Body of pancreas (tissue), 4 donors: ENCODE measurements around the gene ZNF672. TPM values are rescaled to one million over a fixed set of nuclear protein-coding genes. Genes with fewer than 3 reads are reported as not detected.
"Not testable (repeated sequence)": the region's sequence is repeated elsewhere in the genome, so short reads cannot be mapped to it uniquely, and the experiment has no call there.

Experiments
- ATAC-seq: fragments of 150-250 bp; one replicate; pipeline ENCODE4 v1.9.1; 2016
- DNase-seq, 4 donors: peaks; one replicate each; pipeline ENCODE4 v3.0.0-alpha.2; 2019
- H3K27ac ChIP-seq, 4 donors: fragments of 200-600 bp; sonication (generic); 1 replicate in 3 of 4; 2 replicates in 1 of 4; pipeline versions ENCODE4 v1.5.1 to v1.6.1; 2016 to 2019; ENCODE audit warnings: mild to moderate bottlenecking in 1 of 4, mixed read lengths in 1 of 4, moderate library complexity in 1 of 4
- H3K27me3 ChIP-seq, 2 donors: fragments of 200-600 bp; sonication (generic); one replicate each; pipeline ENCODE4 v1.6.0; 2016; ENCODE audit warnings: mild to moderate bottlenecking in 1 of 2
- H3K36me3 ChIP-seq, 2 donors: fragments of 200-600 bp; sonication (generic); replicated peaks in 1 of 2; 2 replicates each; pipeline ENCODE4 v1.5.1; 2016; ENCODE audit warnings: low read depth in 2 of 2; ENCODE audit not compliant: insufficient read depth in 1 of 2
- H3K4me1 ChIP-seq: fragments of 200-600 bp; sonication (generic); one replicate; pipeline ENCODE4 v1.6.0; 2016
- H3K4me3 ChIP-seq, 2 donors: fragments of 200-600 bp; sonication (generic); 1 replicate in 1 of 2; 2 replicates in 1 of 2; pipeline ENCODE4 v1.5.1; 2016 to 2019
- H3K9me3 ChIP-seq, 3 donors: fragments of 200-600 bp; sonication (generic); 1 replicate in 2 of 3; 2 replicates in 1 of 3; pipeline ENCODE4 v1.5.1; 2016
- POLR2A ChIP-seq, 3 donors: fragments of 450-650 bp; IDR thresholded peaks; one replicate each; pipeline ENCODE4 v1.6.1; 2016; ENCODE audit warnings: antibody characterized with exemption in 3 of 3, mild to moderate bottlenecking in 2 of 3
- WGBS, 2 donors: methylation state at CpG; one replicate each; pipeline ENCODE4 v1.1.5; 2017; 5-methylcytosine and 5-hydroxymethylcytosine counted together
- intact Hi-C: fragments of 100-400 bp; cut with DNase I; formaldehyde crosslinking; loops from one replicate; pipeline ENCODE4 v1.15.1; 2023
- total RNA-seq, 2 donors: library from RNA; depleted of rRNA; stranded (reverse); fragments of >200 nt; gene quantifications; one replicate each; pipeline ENCODE4 v1.1.0, GENCODE V29; 2016
- TF ChIP-seq, protein P1 (sequence below), 7 experiments: fragments of 450-650 bp in 4 of 7; fragments of 200-600 bp in 3 of 7; sonication (generic) in 3 of 7; IDR thresholded peaks; one replicate each; pipeline ENCODE4 v1.5.1; 2016 to 2019; ENCODE audit warnings: antibody characterized with exemption in 7 of 7

Gene ZNF672
- total RNA-seq, 2 donors from 2014 or later, result 18.8 to 27.2 TPM

DNA sequence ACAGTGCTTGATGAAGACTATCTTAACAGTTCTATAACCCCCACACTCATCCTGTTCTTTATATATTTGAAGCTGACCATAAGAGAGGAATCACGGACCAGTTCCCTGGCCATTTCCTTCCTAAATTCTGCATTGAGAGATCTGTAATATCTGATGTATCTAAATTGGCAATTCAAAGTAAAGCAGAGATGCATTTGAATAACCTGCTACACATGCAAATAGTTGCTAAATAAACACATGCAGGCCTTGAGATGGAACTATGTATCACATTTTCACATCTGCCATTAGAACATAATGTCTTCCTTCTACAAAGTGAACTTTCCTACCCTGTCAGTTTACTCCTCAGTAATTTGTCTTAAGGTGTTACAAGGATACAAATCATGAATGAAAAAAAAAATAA is 47.6 kb downstream of the ZNF672 start:
- H3K9me3 ChIP-seq, result no peaks in the 10 kb centered on the region
- 87 to 88% methylated on average over 1 of the region's 1 CpG for WGBS, 2 donors
- H3K36me3 ChIP-seq, result no peaks in the 10 kb centered on the region
- intact Hi-C loops, result no loop called here
- TF ChIP-seq, protein P1, sequence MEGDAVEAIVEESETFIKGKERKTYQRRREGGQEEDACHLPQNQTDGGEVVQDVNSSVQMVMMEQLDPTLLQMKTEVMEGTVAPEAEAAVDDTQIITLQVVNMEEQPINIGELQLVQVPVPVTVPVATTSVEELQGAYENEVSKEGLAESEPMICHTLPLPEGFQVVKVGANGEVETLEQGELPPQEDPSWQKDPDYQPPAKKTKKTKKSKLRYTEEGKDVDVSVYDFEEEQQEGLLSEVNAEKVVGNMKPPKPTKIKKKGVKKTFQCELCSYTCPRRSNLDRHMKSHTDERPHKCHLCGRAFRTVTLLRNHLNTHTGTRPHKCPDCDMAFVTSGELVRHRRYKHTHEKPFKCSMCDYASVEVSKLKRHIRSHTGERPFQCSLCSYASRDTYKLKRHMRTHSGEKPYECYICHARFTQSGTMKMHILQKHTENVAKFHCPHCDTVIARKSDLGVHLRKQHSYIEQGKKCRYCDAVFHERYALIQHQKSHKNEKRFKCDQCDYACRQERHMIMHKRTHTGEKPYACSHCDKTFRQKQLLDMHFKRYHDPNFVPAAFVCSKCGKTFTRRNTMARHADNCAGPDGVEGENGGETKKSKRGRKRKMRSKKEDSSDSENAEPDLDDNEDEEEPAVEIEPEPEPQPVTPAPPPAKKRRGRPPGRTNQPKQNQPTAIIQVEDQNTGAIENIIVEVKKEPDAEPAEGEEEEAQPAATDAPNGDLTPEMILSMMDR (IDR thresholded peaks at IDR 0.05), result no peak
- TF ChIP-seq POLR2A (IDR thresholded peaks at IDR 0.05), result no peak
- H3K4me1 ChIP-seq, result no peaks in the 10 kb centered on the region
- no peak overlapping the region for H3K4me3 ChIP-seq
- DNase-seq (no peak), ATAC-seq (no peak)
- no peak overlapping the region for H3K27ac ChIP-seq
- H3K27me3 ChIP-seq, result no peaks in the 10 kb centered on the region

DNA sequence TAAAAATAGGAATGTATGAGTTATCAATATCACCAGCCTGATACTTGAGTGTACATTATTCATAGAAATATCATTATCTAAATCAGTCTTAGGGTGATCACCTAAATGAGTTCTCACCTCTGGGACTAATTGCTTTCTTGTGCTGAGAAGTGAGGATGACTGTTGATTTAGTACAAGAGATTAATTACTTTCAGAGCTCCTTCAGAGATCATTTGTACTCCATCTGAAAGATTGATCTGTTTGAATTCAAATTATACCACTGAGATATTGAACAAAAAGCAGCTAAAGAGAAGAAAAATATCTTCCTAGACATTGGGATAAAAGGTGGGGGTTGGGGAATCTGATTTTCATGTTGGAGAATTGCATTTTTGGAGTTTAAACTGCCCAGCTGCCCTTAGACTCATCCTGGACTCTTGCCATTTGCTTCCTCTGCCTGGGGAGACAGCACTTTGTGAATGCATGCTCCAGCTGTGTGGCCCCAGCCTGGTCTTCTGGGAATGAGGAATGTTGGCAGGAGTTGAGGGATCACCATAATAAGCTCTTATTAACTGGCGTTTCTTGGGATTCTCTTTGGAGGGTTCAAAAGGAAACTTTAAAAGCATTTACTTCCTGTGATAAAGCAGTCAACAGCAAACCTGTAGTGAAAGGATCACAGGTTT is 48.3 kb downstream of the ZNF672 start:
- no peaks in the 10 kb centered on the region for H3K9me3 ChIP-seq
- no peak overlapping the region for H3K27ac ChIP-seq
- no peaks in the 10 kb centered on the region for H3K4me1 ChIP-seq
- TF ChIP-seq POLR2A (IDR thresholded peaks at IDR 0.05), result no peak
- TF ChIP-seq, protein P1 (IDR thresholded peaks at IDR 0.05), result no peak
- 36 to 41% methylated on average over 1 of the region's 1 CpG for WGBS, 2 donors
- no peaks in the 10 kb centered on the region for H3K27me3 ChIP-seq
- ATAC-seq (no peak), DNase-seq (no peak)
- intact Hi-C loops, result no loop called here
- no peak overlapping the region for H3K4me3 ChIP-seq
- no peaks in the 10 kb centered on the region for H3K36me3 ChIP-seq

DNA sequence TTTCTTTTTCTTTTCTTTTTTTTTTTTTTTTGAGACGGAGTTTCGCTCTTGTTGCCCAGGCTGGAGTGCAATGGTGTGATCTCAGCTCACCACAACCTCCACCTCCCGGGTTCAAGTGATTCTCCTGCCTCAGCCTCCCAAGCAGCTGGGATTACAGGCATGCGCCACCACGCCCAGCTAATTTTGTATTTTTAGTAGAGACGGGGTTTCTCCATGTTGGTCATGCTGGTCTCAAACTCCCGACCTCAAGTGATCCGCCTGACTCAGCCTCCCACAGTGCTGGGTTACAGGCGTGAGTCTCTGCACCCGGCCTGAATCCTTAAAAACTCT is 51.9 kb downstream of the ZNF672 start:
- H3K4me3 ChIP-seq, H3K4me1 ChIP-seq, H3K9me3 ChIP-seq, H3K27me3 ChIP-seq, intact Hi-C loops, H3K36me3 ChIP-seq, H3K27ac ChIP-seq, DNase-seq, ATAC-seq: not testable (repeated sequence)
- 76 to 91% methylated on average over 9 to 10 of the region's 10 CpGs for WGBS, 2 donors

DNA sequence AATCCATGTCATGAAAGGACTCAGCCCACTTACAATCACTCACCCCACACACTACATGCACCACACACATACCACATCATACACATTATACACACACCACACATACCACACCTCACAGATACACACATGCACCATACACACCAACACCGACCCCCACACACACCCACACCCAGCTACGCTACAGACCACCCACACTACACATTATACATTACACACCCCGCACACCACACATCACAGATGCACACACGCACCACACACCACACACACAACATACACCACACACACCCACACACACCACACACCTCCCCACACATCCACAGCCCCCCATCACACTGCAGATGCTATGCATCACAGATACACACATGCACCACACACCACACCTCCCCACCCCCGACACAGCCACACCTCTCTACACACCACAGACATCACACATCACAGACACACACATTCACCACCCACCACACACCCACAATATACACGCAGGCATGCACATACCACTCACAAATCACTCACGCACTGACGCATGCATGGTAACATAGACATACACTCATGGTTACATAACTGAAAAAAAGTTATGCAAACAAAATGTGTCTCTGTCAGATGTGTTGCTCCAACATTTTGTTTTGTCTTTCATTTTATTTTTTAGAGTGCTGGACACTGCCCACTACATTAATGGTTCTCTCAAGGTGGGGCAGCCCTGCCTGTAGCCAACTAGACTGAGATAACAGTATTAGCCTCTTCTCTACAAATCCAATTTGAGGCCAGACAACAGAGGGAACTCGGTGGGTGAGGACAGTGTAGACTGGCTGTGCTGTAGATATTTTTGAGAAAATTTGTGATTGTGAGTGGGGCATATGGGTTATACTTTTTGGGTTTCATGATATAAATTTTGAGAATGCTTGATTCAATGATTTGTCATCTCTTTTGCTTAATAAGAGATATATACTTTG is 52.8 kb downstream of the ZNF672 start:
- Histone ChIP-seq H3K9me3 (no peaks in the 10 kb centered on the region), H3K4me3 (no peak overlapping the region), H3K27ac (no peak overlapping the region), H3K36me3 (no peaks in the 10 kb centered on the region), H3K4me1 (no peaks in the 10 kb centered on the region), H3K27me3 (no peaks in the 10 kb centered on the region)
- WGBS, 2 donors, result 77 to 84% methylated on average over 9 of the region's 9 CpGs
- no peak for DNase-seq
- no peak for ATAC-seq
- intact Hi-C loops, result no loop called here
- TF ChIP-seq, protein P1 (IDR thresholded peaks at IDR 0.05), result no peak
- TF ChIP-seq POLR2A (IDR thresholded peaks at IDR 0.05), result no peak

DNA sequence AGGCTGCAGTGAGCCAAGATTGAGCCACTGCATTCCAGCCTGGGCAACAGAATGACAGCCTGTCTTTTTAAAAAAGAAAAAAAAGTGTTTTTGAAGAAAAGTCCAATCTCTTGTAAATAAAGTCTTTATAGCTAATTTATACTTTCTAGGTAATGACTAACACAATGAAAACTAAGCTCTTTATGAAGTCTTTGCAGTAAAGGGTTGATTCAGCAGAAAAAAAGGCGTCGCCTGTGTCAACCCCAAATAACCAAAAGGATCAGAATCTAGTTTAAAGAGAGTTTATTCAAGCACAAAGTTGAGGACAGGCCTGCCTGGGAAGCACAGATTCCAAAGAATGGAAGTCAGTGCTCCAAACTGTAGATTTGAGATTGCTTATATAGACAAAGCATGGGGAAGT is 53.7 kb downstream of the ZNF672 start:
- H3K4me3 ChIP-seq, result no peak overlapping the region
- H3K9me3 ChIP-seq, result no peaks in the 10 kb centered on the region
- TF ChIP-seq, protein P1 (IDR thresholded peaks at IDR 0.05), result no peak
- TF ChIP-seq POLR2A (IDR thresholded peaks at IDR 0.05), result no peak
- no peak for DNase-seq
- intact Hi-C loops, result no loop called here
- no peaks in the 10 kb centered on the region for H3K4me1 ChIP-seq
- 93% methylated on average over 2 of the region's 2 CpGs for WGBS, 2 donors
- H3K27me3 ChIP-seq, result no peaks in the 10 kb centered on the region
- no peak overlapping the region for H3K27ac ChIP-seq
- no peak for ATAC-seq
- no peaks in the 10 kb centered on the region for H3K36me3 ChIP-seq
